GM19463 (cell line): Measurements from ENCODE around the gene TRIL.

ENCODE experiments used
- ATAC-seq: cut with Tn5 transposase; IDR thresholded peaks from one replicate; pipeline ENCODE4 v1.9.1; 2021; ENCODE audit warnings: mild to moderate bottlenecking, moderate library complexity; ENCODE audit not compliant: unreplicated experiment

The TRIL gene

GRCh38 chr7:28958235-28958979, at the start of gene TRIL:
Gene TRIL (minus strand): TSS chr7:28958330. CDS start chr7:28958046, 284 bp downstream.
- no peak for ATAC-seq

- no peak for ATAC-seq
Measured at GRCh38 chr7:29007127-29007526, 49.0 kb upstream of the TRIL start.

GRCh38 chr7:29005829-29006228, 47.7 kb upstream of the TRIL start:
- ATAC-seq: no peak

- ATAC-seq: no peak
Measured at GRCh38 chr7:29005406-29005805, 47.3 kb upstream of the TRIL start.

GRCh38 chr7:29003703-29004102, 45.6 kb upstream of the TRIL start:
- no peak for ATAC-seq

GRCh38 chr7:29000717-29001076, 42.6 kb upstream of the TRIL start:
- no peak for ATAC-seq

- ATAC-seq: no peak
Measured at GRCh38 chr7:28999895-29000716, 42.0 kb upstream of the TRIL start.

- no peak for ATAC-seq
Measured at GRCh38 chr7:28999427-28999826, 41.3 kb upstream of the TRIL start.

- no peak for ATAC-seq
Measured at GRCh38 chr7:28998105-28998504, 40.0 kb upstream of the TRIL start.

GRCh38 chr7:28996836-28997235, 38.7 kb upstream of the TRIL start:
- no peak for ATAC-seq

- no peak for ATAC-seq
Measured at GRCh38 chr7:28993371-28993770, 35.2 kb upstream of the TRIL start.

- no peak for ATAC-seq
Measured at GRCh38 chr7:28992798-28993197, 34.7 kb upstream of the TRIL start.

GRCh38 chr7:28990200-28990960, 32.2 kb upstream of the TRIL start:
- ATAC-seq: no peak

GRCh38 chr7:28989211-28989980, 31.3 kb upstream of the TRIL start:
- ATAC-seq: no peak

- no peak for ATAC-seq
Measured at GRCh38 chr7:28988810-28989209, 30.7 kb upstream of the TRIL start.

- no peak for ATAC-seq
Measured at GRCh38 chr7:28988091-28988490, 30.0 kb upstream of the TRIL start.

- ATAC-seq: no peak
Measured at GRCh38 chr7:28986765-28987110, 28.6 kb upstream of the TRIL start.

- no peak for ATAC-seq
Measured at GRCh38 chr7:28986028-28986764, 28.1 kb upstream of the TRIL start.

- ATAC-seq: no peak
Measured at GRCh38 chr7:28984631-28985030, 26.5 kb upstream of the TRIL start.

- ATAC-seq: no peak
Measured at GRCh38 chr7:28984217-28984616, 26.1 kb upstream of the TRIL start.
